HG02623 (cell line): ENCODE data around the gene EEA1.
"Not testable (repeated sequence)": the region's sequence is repeated elsewhere in the genome, so short reads cannot be mapped to it uniquely, and the experiment has no call there.

ENCODE experiments used
- ATAC-seq: cut with Tn5 transposase; IDR thresholded peaks from one replicate; pipeline ENCODE4 v1.9.1; 2021; ENCODE audit warnings: moderate library complexity; ENCODE audit not compliant: unreplicated experiment

Gene EEA1

DNA sequence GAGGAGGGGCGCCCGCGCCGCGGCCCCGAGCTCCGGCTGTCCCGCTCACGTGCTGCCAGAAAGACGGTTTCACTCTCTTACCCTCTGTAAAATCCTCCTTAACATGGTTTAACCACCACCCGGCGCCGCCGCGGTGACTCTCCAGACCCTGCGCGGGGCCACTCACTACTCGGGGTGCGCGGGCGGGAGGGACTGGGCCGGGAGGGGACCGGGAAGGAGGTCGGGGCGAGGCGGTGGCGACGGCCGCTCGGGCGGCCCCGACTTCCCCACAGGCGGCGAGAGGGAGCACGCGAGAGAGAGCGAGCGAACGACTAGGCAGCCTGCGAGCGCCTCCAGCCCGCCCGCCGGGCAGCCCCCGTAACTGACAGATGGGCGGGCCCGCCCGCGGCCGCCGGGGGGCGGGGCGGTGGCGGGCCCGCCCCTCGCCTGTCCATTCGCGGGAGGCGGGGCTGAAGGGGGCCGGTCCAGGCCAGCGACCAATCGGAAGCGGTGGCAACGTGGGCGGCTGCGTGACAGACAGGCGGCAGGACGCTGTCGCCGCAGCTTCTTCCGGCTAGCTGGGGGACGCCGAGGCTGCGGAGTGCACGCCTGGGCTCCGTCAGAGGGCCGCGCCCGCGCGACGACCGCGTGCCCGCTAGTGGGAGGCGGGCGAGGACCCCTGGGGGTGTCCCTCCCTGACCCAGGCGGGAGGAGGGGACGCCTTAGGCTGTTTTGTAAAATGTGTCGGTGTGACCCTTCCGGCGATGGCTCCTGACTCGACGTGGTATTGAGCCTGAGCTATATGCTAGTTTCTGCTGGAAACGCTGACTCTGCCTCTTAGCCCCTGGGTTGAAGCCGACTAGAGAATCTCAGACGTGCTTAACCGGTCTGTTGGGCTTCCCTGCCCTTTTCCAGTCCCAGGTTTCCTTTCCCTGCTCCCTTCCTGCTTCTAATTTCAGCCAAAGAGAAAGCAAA is at the start of gene EEA1:
Gene EEA1 (minus strand): TSS at position 334 of the 954 bp plus-strand sequence. CDS start 229 bp downstream, at position 105.
- ATAC-seq = peak; percentile 80

DNA sequence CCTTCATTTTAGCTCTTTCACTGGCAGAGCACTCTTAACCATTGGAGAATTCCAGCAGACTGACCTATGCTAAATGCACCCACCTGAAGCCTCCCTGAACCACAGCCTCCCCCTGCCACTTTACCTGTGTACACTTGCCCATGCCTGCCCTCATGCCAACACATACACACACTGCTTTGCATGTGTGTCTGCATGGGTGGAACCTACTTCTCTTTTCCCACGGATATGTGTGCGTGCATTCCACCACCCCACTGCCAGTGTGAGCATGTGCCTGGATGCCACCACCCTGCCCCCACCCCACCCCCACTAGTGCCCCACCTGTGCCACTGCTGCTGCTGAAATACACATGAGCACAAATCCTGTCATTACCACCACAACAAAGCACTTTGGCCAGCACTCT is 49.5 kb upstream of the EEA1 start:
- no peak for ATAC-seq

DNA sequence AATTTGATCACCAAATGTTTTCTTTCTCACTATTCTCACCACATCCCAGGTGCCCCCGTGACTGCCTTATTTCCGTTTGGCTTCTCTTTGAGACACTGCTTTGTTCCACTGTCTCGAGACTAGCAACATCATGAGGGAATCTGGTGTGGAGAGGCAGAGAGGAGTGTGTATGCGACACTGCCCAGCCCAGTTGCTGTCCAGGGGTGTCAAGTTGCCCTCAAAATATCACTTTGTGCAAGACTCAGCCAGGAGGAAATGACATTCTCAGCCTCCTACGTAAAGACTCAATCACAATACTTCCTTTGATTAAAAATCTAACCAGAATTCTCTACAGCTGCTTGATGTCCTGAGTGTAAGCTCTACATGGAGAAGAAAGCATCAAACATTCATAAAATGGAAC is 48.2 kb upstream of the EEA1 start:
- ATAC-seq = no peak

DNA sequence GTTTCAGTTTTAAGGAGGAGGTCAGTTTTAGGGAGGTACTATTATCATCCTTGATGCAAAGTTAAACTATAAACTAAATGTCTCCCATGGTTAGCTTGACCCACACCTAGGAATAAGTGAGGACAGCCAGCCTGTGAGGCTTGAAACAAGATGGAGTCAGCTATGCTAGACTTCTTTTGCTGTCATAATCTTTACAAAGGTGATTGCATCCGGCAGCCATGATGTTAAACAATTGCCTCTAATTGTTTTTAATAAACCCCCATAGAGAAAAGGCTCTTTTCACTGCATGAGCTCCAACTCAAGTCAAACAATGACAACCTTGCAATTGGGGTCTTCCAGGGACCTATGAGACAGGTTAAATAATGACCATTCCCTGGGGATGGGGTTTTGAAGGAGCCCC is 45.7 kb upstream of the EEA1 start:
- ATAC-seq = no peak

DNA sequence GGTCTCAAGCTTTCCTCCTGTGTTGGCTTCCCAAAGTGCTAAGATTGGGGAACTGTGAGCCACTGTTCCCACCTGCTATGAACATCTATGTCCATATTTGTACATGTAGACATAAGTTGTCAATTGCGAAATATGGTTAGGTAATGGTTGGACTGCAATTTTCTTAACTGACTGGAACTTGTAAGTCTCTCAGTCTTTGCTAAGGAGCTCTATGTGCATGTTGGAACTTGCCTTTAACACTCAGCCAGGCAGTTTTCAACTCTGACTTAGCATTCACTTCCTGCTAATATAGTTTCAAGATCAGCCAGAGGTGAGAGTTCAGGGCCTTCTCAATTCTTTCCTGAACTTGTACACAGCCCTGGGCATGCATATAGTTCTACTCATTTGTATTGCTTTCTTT is 44.5 kb upstream of the EEA1 start:
- peak; percentile 28 for ATAC-seq

DNA sequence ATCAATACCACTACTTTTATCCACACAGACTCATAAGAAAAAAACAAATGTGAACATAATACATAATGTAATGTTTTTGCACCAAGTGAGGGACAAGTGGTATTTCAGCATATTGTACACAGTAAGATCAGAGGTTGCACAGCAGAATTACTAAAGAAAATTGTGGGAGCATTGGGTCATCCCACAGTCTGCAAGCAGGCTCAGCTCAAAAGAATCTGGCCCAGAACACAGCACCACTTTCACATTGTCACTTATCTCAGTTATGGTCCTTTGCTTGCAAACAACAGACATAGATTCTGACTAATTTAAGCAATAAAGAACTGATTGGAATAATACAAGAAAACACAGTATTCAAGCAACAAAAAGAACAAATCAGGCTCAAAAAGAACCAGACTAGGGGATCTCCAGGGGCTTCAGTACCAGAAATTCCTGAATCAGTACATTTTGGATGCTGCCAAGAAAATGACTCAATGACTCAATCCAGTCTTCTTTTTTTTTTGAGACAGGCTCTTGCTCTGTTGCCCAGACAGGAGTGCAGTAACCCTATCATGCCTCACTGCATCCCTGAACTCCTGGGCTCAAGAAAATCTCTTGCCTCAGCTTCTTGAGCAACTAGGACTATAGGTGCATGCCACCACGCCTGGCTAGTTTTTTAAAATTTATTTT is 42.9 kb upstream of the EEA1 start:
- ATAC-seq = no peak

DNA sequence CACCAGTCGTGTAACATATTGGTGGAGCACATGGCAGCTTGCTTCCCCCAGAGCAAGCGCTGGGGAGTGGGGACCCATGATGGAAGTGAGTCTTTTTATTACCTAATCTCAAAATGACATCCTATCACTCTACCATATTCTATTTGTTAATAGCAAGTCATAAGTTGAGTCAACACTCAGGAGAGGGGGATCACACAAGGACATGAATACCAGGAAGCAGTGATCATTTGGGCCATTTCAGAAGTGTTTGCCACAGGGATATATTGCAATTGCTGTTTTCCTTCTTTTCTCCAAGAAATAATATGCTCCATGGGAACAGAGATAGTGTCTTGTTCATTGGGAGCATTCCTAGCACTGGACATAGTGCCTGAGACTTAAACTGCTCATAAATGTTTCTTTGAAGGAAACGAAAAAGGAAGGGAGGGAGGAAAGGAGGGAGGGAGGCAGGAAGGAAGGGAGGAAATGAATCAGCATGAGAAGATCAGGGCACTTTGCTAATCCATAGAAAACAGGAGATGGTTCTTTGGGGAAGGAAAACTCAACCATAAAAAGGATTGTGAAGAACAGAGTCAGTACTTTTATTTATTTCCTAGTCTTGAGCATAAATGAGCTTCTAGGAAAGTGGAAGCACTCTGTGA is 39.2 kb upstream of the EEA1 start:
- no peak for ATAC-seq

DNA sequence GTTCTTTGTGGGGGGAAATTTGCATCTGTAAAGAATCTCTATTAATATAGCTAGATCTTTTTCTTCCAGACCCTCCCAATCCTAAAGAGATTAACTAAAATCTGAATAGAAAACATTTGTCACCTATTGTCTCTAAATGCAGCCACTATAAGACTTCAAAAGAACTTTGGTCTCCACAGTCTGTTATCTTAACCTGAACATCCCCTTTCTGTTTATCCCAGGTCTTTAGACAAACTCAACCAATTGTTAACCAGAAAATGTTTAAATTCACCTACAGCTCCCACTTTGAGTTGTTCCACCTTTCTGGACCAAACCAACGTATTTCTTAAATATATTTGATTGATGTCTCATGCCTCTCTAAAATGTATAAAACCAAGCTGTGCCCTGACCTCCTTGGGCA is 35.3 kb upstream of the EEA1 start:
- not testable (repeated sequence) for ATAC-seq

DNA sequence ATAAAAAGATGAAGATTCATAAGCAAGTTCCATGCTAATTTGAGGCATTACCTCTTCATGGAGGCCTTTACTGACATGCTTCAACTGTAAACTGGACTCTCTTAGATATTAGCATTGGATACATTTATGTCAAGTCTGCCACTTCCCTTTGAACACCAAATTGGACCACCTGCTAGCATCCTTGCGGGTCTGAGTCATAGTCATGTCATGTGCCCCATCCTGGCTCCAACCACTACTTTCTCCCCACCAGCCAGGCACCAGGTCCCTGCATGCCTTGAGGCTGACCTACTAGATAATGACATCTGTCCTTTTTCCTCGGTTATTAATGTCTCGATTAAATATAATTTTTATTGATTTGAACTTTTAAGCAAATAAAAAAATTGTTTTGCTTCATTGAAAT is 32.9 kb upstream of the EEA1 start:
- ATAC-seq = no peak

DNA sequence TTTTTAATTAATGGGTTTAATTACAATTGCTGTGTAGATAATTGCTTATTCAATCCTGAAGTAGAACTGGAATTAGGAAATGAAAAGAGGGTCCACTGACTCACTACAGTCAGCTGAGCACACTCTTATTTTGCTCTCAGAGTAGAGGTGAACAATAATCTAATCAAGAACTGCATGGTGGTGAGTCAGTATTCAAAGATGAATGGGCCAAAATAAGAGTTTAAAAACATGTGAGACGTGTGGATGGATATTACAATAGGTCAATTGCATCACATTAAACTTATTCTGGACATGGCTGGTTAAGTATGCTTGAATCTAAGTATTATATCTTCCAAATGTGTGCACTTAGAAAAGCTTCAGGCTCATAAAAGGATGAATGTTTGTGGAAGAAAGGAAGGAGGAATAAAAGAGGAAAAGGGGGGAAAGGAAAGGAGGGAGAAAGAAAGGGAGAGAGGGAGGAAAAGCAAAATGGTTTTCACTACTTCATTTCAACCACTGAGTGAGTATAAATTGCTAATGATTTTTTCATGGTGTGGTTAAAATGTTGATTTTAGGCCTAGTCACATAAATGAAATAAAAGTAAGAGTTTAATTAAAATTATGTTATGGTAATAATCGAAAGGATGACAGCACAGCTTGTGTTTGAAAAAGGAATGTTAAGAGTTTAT is 27.0 kb upstream of the EEA1 start:
- no peak for ATAC-seq

DNA sequence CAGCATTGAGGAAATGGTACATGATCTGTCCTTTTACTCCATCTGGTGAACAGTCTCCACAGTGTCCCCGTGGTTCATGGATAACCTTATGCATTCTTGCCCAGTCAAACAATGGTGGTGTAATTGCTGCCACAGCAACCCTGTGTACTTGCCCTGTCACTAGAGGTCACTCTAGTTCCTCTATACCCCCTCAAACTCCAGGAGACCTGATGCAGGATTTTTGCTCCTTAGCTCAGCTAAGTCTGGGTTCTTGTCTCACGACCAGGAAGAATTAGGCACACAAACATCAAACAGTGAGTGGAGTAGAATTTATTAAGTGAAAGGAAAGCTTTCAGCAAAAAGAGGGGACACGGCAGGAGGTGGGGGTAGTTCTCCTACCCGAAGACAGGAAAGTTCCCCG is 24.7 kb upstream of the EEA1 start:
- no peak for ATAC-seq

DNA sequence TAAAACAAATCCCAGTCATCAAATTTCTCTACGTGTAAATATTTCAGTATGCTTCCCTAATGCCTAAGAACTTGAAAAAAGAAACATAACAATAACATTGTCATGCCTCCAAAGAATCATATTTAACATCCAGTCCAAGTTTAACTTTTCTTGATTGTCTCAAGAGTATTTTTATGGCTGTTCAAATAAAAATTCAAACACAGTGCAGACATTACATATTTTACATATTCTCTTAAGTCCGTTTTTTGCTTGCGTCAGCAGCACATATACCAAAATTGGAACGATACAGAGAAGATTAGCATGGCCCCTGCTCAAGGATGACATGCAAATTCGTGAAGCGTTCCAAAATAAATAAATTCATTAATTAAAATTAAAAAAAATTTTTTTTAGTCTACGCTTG is 23.3 kb upstream of the EEA1 start:
- ATAC-seq = no peak

DNA sequence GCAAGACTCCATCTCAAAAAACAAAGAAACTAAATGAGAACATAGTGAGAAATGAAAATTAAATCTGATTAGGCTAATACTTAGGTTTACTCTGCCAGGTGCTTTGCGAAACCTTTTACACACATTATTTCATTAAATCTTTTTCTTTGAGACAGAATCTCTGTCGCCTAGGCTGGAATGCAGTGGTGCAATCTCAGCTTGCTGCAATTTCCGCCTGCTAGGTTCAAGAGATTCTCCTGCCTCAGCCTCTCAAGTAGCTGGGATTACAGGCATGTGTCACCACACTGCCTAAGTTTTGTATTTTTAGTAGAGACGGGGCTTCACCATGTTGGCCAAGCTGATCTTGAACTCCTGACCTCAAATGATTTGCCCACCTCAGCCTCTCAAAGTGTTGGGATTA is 21.9 kb upstream of the EEA1 start:
- no peak for ATAC-seq

DNA sequence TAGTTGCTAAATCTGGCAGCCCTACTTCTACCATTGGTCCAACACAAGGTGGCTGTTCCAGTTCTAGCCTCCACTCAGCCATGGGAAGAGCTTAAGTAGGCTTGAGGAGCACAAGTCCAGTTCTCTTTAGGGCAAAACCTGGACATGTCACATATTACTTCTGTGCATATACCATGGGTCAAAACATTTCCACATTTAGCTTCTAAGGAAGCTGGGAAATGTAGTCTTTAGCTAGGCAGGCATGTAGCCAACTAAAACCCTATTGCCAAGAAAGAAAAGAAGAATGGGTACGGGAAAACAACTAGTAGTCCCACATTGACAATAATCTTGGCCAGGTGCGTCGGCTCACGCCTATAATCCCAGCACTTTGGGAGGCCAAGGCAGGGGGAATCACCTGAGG is 20.9 kb upstream of the EEA1 start:
- no peak for ATAC-seq

DNA sequence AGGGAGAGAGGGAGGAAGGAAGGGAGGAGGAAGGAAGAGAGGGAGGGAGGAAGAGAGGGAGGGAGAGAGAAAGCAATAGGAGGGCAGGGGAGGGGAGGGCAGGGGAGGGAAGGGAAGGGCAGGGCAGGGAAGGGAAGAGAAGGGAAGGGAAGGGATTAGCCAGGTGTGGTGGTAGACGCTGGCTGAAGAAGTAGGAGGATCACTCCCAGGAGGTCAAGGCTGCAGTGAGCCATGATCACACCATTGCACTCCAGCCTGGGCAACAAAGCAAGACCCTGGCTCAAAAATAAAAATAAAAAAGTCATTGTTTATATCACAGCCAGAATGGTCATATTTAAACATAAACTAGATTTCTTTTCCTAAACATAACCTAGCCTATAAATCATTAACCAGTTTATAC is 20.4 kb upstream of the EEA1 start:
- no peak for ATAC-seq

DNA sequence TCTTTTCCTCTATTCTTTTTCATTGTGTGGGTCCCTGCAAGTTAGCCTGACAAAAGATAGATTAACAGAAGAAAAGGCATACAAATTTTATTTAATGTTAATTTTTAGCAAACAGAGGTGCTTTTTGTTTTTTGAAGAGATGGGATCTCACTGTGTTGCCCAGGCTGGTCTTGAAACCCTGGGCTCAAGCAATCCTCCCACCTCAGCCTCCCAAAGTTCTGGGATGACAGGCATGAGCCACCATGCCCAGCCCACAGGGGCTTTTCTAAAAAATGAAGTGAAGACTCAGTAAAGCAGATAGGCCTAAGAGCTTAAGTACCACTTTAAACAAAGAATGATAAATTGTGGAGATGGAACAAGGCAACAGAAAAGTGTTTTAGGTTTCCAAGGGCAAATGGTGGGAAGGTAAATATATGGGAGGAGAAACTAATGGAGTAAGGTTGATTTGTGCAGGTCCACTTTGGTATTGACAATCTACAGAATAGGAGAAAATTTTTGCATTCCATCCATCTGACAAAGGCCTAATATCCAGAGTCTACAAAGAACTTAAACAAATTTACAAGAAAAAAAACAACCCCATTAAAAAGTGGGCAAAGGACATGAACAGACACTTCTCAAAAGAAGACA is 18.6 kb upstream of the EEA1 start:
- no peak for ATAC-seq

DNA sequence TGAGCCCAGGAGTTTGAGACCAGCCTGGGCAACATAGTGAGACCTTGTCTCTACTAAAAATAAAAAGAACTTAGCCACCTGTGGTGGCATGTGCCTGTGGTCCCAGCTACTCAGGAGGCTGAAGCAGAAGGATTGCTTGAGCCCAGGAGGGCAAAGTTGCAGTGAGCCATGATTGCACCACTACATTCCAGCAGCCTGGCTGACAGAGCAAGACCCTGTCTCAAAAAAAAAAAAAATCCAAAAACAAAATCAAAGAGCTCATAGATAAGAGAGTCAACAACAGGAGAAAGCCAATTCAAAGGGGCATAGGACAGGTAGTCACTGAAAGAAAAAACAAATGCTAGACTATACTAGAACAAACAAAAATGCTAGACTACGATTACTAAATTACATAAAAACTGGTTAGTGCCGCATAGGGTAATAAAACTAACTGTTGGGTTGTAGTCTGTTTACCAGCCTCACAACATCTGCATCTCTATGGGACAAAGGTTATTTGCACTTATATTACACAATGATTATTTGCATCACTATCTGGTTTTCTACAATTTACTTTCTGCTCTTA is 16.6 kb upstream of the EEA1 start:
- no peak for ATAC-seq

DNA sequence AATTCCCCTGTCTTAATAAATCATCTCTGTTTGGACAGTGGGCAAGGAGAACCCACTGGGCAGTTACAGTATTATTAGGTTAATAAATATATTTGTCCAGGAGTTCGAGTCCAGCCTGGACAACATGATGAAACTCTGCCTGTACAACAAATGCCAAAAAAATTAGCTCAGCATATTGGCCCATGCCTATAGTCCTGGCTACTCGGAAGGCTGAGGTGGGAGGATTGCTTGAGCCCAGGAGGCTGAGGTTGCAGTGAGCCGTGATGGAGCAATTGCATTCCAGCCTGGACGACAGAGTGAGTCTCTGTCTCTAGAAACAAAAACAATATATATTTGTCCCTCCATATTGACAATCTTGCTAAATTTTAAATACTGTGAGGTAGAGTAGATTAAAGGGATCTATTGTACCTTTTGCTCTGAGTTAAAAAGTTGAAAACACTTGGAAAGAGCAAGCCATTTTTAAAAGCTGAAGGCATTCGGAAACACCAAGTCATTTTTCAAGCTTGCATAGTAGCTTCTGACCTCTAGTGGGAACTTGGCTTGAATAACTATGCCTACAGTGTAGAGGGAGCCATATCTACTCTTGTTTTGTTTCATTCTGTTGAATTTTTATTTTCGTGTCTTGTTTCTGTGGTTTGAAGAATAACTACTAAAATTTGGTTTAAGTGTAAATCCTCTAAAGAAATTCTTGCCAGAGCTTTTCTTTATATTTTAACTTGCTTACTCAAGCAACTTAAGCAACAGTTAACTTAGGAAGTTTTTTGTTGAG is 14.6 kb upstream of the EEA1 start:
- no peak for ATAC-seq

DNA sequence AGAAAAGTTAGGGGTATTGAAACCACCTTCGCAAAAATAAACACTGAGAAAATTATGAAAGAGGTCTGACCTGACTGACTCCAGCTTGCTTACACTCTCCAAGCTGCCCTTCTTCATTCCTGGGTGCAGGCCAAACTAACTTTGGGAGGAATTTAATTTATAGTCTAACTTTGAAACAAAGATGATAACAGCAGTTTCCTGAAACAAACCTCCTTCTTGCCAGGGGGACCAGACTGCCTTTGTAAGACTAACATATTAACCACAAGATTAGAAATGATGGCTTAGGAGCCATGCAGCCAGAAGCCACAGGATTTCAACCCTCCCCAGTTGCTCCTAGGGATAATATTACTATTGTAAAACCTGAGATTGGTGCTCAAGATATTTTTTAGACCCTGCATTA is 13.8 kb upstream of the EEA1 start:
- no peak for ATAC-seq

DNA sequence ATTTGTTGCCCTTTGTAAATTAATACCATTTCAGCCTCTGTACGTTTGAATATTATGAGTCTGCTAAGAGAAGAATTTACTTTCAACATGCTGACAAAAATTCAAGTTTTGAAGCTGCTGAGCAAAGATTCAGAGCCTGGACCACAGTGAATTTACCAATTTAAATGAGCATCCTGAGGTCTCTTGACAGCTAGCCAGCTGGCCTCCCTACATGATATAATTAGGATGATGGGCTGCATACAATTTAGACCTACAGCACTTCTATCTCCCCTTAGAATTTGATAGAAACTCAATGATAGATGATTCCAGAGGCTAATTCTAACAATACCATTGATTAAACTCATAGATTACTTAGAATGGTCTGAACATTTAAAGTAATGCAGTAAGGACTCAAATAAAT is 10.0 kb upstream of the EEA1 start:
- no peak for ATAC-seq
